GM21423 (cell line): ENCODE data around the gene ARMC9.

Experiments used
- ATAC-seq: cut with Tn5 transposase; IDR thresholded peaks from one replicate; pipeline ENCODE4 v1.9.1; 2021; ENCODE audit warnings: mild to moderate bottlenecking, moderate library complexity; ENCODE audit not compliant: unreplicated experiment

ARMC9 gene

DNA sequence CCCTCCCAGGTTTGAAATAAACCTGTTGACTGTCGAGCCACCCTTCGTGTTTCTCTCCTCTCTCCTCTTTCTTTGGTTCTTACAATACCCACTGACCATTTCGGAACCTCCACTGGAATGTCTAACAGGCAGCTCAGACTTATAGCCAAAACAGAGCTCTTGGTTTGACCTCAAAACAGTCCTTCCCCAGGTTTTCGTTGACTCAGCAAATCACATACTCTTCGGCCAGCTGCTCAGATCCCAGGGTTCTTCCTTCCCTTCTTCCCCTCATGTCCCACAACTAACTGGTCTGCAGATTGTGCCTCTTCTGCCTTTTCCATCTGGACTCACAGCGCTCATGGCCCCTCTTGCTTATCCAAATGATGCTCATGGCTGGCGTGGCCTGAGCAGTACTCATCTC, 4.7 kb downstream of the ARMC9 start:
- ATAC-seq: no peak

DNA sequence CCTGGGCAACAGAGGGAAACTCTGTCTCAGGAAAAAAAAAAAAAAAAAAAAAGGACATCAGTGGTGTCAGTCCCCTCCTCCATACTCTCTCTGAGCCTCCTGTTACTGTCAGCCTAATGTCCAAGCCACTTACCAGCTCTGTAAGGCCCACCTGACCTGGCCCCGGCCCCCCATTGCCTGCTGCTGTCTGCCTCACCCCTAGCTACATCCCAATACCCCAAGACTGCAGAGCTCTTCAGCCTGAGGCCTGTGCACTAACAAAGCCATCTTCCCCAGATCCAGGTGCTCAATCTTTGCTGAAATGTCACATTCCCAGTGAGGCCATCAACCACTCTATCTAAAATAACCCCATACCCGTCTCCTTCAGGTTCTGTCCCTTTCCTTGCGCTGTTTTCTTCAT, 5.7 kb downstream of the ARMC9 start:
- no peak for ATAC-seq

DNA sequence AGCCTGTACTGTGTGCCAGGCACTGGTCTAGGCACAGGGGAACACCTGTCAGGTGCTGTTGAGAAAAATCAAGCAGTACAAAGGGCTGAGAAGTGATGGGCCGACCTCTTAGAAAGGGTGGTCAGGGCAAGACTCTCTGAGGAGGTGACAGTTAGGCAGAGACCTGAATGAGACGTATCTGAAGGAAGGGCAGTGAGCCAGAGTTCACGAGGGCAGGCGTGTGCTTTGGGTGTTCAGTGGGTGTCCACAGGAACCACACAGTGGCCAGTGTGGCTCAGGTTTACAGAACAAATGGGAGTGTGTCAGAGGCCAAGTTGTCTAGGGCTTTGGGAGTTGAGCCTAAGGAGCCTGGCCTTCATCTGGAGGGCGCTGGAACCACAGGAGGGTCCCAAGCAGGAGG, 6.2 kb downstream of the ARMC9 start:
- no peak for ATAC-seq

DNA sequence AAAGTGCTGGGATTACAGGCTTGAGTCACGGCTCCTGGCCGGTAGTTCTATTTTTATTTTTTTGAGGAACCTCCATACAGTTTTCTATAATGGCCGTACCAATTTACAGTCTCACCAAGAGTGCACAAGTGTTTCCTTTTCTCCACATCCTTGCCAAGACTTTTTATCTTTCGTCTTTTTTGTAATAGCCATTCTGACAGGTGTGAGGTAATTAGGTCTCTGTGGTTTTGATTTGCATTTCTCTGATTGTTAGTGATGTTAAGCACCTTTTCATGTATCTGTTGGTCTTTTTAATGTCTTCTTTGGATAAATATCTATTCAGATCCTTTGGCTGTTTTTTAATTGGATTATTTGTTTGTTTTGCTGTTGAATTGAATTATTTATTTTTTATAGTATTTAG, 9.3 kb downstream of the ARMC9 start:
- ATAC-seq: no peak

DNA sequence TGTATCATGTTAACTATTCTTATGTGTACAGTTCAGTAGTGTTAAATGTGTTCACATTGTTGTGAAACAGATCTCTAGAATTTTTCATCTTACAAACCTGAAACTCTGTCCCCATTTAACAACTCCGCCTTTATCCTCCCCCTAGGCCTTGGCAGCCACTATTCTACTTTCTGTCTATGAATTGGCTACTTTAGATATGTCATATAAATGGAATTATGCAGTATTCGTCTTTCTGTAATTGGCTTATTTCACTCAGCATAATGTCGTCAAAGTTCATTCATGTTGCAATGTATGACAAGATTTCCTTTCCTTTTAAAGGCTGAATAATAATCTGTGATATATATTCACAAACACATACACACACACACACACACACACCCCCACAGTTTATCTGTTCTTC, 12.4 kb downstream of the ARMC9 start:
- ATAC-seq: no peak

DNA sequence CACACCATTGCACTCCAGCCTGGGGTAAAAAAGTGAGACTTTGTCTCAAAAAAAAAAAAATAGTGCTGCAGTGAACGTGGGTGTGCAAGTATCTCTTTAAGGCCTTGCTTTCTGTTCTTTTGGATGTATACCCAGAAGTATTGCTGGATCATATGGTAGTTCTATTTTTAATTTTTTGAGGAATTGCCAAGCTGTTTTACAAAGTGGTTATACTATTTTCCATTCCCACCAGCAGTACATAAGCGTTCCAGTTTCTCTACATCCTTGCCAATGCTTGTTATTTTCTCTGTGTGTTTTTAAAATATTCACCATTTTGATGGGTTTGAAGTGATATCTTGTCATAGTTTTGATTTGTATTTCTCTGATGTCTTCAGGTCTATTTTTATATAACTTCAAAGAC, 13.1 kb downstream of the ARMC9 start:
- ATAC-seq: no peak

DNA sequence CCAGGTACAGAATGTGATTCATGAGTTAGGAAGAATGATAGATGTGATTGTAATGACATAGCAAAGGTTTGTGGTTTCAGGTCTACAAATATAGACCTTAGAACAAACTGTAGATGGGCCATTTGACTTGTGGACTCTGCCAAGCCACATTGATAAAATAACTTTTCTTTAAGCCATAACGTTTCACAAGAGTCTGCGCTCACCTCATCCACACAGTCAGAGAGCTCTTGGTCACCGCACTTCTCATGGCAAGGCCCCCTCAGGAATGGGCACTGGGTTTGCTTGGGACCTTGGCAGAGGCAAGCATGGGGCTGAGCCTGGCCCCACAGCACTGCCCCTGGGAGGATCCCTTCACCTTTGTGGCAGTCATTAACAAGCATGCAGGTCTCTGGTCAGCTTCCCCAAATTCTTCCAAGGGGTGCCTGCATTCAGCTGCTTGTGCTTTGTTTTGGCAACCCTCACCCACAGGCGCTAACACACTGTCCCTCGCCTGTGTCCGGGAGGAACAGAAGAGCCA, 14.0 kb downstream of the ARMC9 start:
- no peak for ATAC-seq

DNA sequence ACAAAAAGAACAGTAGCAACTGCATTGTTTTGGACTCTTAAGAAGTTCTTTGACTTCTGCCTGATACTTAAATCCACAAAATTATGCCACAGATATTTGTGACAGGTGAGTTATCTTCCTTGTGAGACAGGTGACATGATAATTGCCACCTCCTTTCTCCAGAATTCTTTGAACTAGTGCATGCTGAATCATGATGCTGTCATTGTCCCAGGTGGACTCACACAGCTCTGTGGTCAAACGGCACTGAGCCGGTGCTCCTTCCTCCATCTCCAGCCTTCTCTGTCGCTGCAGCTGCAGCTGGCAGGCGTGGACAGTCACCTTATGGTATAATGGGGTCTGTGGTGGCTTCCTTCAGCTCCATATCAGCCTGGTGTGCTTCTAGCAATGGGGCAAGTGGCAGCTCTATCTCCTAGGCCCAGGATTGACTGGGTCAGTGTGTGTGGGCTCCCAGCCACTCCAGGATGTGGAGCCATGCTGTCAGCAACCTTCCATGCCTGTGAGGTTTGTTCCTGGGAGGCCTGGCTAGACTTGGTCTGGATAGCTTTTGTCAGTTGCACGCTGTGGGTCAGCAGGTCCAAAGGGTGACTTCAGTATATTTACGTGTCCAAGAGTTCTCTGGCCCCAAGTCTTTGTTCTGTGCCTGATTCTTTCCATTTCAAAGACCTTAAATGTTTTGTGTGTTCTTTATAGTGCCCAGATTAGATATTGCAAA, 15.7 kb downstream of the ARMC9 start:
- ATAC-seq: no peak

DNA sequence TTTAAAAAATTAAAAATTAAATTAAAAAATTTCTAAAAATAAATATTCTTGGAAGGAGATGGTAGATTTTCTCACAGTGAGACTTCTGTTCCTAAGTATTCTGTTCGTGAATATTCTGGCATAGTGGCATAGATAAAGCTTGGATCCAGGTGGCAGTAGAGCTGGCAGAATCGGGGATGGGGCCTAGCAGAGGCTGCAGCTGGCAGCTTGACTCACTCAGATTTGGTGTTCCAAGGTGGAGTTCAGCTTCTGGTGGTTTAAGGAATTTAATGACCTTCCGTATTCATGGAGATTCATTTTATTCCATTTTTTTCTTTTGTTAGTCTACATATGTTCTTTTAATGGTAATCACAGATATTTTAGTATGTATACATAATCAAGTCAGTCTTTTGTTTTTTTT, 19.9 kb downstream of the ARMC9 start:
- ATAC-seq: no peak

DNA sequence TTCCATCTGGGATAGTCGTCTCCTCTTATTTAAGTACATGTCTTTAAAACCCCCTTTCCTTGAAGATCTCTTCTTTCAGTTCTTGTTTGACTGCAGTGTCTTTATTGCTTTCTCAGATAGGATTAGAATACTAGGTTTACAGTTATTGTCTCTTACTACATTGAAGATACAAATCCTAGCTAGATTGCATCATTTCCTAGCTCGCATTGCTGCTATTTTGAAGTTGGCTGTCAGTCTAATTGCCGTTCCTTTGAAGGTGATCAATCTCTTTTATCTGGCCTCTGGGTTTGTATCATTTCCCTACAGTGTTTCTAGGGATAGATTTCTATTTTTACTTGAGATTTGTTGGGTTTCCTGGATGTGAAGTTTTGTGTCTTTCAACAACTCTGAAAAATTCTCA, 20.9 kb downstream of the ARMC9 start:
- no peak for ATAC-seq

DNA sequence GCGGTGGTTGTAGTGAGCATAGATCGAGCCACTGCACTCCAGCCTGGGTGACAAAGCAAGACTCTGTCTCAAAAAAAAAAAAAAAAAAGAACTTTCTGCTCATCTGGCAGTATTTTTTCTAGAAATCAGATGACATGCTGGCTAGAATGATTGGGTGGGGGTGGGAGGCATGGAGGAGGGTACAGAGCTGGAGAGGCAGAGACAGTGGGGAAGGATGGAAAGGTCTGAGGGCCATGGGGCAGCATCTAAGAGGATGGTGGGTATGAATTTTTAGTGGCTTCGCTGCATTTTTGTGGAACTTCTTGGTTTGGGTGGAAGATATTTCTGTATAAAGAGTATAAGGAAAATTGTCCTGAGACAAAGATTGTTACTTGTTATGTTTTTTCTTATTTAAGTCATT, 23.3 kb downstream of the ARMC9 start:
- no peak for ATAC-seq

DNA sequence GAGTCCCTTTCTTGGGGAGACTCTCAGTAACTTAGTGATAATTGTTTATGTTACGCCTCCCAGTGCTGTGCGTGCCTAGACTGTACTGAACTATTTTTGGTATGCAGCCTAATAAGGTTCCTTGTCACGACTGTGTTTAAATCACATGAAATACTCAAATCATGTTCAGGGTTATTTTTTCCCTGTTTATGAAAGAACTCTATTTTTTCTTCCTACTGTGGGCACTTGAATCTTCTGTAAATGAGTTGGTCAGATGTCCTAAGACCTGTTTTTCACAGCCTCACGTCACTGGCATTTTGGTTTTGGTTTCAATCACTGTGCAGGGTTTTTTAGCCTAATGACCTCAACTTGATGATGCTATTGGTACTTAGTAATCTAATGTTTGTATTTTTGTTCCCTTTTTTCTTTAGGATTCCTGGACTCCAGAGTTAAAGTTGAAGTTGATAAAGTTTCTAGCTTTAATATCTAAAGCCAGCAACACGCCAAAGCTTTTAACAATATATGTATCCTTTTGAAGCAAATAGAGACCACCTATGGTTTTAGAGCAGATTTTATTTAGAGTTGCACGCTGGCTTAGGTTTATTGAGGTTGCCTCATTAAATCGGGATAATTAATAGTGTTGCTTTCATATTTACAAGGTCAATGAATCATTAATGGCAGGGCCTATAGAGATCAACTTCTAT, 24.0 kb downstream of the ARMC9 start:
- ATAC-seq: peak; percentile 73

DNA sequence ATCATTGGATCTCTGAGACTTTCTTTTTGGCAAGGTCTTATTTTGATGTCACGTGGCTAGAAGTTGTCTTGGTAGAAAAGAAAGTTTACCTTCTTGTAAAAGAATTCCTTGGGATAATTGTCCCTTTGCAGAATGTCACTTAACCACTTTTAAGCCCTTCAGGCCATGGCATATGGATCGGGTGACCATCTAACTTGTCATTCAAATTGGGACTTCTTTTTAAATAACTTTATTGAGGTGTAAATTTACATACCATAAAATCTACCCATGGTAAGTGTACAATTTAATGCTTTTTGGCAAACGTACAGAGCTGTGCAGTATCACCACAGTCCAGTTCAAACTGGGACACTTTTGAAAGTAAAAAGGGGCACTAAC, 24.6 kb downstream of the ARMC9 start:
- no peak for ATAC-seq

DNA sequence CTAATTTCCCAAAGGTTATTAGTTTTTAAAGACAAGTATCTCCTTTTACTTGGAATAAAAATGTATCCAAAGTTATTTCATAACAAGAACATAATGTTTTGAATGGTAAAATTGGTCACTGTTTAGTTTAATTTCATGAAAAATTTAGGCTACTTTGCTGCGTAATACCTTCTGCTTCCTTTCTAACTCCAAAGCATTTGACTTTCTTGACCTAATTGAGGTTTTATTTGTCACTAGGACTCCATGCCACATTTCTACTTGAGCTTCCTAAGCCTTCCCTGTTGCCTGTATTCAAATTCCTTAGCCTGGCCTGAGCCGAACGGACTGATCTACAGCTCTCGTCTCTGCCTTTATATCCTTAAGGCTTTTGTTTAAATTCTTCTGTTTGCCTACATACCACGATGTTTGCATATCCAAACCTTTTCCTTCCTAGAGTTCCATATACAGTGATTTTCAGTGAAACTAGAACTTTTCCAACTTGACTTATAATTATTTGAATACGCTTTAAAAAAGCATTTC, 25.1 kb downstream of the ARMC9 start:
- no peak for ATAC-seq

DNA sequence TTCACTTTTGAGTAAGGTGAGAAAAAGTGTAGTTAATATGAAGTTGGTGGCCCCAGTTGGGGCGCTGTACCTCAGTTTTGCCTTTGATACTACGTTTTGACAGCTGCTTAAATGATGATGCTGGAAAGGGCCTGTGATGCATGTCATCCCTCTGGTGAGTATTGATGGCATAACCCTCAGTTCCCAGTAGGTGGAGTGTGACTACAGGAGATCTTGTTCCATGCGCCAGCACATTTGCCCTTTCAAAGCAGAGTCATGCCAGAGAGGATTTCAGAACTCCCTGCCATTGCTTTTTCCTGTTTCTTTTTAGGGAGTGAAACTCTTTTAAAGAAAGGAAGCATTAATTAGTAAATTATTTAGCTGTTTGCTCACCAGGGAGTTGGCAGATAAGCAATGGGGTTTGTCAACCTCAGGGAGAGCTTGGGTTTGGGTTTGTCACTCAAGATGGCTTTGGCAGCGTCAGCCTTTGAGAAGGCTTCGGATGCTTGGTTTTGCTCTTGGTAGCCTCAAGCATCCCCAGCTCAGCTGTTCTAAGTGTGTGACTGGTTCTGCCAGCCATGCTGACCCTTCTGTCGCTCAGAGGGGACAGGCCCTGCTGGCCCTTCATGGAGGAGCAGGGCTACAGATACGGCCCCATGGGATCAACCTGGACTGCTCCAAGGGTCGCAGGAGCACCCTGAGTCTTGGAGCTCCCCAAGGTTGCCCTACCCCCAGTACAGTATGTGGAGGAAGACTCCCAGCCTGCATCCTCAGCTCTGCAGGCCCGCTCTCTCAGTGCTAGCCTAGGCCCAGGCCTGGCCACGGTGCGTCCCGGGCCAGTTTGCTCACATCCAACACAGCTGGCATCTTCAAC, 29.1 kb downstream of the ARMC9 start:
- peak; percentile 48 for ATAC-seq

DNA sequence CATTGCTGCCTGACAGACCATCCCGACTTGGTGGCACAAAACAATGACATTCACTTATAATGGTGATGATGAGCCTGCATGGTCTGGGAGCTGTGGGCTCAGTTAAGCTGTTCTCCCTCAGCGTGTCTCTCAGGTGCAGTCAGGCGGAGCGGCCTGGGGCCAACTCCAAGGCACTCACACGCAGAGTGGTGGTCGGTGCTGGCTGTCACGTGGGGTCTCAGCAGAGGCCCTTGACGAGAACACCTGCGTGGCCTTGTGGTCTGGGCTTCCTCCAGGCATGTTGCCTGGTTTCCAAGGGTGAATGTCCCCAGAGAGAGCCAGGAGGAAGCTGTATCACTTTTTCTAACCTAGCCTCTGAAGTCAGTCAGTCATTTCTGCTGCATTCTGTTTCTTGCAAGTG, 29.8 kb downstream of the ARMC9 start:
- peak; percentile 81 for ATAC-seq

DNA sequence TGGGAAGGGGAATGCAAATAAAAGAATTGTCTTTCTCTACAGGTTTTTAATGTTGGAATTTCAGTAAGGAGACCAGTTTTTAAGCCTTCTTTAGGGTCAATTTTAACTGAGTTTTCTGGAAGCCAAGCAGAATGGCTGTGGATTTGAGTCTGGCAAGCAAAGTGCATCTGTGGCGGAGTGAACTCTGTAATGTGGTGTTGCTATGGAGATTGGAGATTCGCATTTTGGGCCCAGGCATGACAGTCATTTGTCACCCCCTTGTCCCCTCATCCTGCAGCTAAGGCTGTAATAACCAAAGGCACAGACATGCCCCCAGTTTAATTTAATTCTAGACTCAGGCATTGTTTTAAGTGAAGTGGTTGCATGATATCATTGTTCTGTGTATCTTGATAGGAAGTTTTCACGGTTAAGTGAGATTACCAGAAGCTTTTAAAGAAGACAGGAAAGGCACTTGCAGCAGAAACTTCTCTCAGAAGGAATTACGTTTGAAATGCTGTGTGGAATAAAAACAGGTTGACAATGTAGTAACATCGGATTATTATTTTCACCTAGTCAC, 30.6 kb downstream of the ARMC9 start:
- no peak for ATAC-seq

DNA sequence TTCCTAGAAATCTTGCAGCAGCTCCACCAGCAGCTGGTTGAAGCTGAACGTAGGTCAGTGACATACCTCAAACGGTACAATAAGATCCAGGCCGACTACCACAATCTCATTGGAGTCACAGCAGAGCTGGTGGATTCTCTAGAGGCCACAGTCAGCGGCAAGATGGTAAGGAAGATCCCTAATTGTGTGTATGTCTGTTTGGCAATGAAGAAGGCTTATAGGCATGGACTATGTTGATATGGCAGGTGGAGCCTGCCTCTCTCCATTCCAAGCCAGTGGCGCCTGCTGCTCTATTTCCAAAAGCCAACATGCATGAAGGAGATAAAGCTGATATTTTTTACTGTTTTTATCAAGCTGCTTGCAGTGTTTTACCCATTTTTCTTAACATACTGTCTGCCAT, 36.8 kb downstream of the ARMC9 start:
- ATAC-seq: no peak

DNA sequence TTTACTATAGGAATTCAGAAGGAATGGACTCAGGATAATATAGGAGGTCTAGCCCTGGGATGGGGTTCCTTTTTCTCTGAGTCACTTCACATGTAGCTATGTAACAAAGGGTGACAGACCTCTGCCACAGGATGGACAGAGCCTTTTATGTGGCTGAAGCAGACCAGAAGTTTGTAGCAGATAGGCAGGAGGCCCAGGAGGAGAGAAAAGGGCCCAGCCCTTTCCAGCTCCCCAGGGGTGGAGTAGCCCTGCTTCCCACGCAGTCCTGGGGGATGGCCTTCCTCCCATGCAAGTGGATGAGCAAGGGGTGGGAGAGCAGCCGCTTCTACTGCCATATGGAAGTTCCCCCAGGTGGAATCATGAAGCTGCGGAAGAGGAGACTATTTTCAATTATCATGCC, 40.3 kb downstream of the ARMC9 start:
- no peak for ATAC-seq

DNA sequence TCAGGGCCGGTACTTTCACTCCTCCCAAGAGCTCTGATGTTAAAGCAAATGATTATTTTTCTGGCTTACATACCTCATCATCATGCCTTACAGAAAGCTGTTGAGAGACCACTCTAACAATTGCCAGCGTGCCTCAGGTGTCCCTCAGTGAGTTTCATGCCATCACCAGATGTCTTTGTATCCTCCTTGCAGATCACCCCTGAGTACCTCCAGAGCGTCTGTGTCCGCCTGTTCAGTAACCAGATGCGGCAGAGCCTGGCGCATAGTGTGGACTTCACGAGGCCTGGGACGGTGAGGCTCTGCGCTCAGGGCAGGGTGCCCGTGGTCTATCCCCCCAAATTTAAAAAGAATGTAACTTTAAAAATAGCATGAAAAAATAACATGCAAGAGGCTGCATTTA, 41.3 kb downstream of the ARMC9 start:
- ATAC-seq: no peak
